ENCODE measurements around the gene KIF2A. TPM values are rescaled to one million over a fixed set of nuclear protein-coding genes. Genes with fewer than 3 reads are reported as not detected.

KIF2A gene
- total and polyA plus RNA-seq, 9 of the 15 experiments (the other 6 are each of a cell fraction or from before 2014, with no cell fraction given), result 42.6 to 126 (median 77.6) TPM

DNA sequence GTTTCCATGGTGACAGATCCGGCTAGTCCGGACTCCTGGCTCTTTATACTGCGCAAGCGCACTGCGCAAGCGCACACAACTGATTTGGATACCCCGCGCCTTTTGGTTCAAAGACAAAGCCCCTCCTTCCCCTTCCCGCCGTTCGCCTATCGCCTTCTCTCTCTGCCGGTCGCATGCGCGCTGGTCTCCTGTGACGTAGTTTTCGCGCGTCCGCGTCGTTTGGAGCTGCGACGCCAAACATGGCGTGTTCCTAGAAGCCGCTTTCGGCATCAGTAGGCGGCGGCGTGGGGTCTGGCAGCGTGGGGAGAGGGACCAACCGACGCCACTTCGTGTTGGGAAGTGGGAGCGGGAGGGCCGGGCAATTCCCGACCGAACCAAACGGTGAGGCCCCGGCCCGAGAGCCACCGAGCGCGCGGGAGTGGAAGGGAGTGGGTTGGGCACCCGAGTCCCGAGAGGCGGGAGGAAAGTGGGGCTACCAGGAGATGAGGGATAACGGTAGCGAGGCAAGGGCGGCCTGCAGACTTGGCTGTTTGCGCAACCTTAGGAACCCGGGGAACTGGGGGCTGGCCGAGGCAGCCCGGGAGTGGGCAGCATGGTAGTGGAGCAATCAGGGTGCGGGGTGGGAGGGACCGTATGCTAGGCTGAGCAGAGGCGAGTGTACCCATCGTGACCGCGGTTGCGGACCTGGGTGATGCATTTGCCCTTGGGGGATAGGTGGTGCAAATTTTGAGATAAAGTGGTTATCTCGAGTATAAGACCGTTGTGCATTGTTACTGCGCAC is 106.7 kb downstream of the KIF2A start, which contains the start of gene IPO11 (continued):
- no peak for TF ChIP-seq ASH1L (IDR thresholded peaks at IDR 0.05; ENCODE audit: borderline replicate concordance, low read depth, partially characterized antibody)
- peak; percentile 69; the same call in 1 of the 2 replicates for TF ChIP-seq POLR2H (tag; IDR thresholded peaks at IDR 0.05; ENCODE audit: low read depth)
- TF ChIP-seq, protein P1, sequence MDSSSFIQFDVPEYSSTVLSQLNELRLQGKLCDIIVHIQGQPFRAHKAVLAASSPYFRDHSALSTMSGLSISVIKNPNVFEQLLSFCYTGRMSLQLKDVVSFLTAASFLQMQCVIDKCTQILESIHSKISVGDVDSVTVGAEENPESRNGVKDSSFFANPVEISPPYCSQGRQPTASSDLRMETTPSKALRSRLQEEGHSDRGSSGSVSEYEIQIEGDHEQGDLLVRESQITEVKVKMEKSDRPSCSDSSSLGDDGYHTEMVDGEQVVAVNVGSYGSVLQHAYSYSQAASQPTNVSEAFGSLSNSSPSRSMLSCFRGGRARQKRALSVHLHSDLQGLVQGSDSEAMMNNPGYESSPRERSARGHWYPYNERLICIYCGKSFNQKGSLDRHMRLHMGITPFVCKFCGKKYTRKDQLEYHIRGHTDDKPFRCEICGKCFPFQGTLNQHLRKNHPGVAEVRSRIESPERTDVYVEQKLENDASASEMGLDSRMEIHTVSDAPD (CRISPR knock-in tag; IDR thresholded peaks at IDR 0.05), result no peak
- TF ChIP-seq, protein P2, sequence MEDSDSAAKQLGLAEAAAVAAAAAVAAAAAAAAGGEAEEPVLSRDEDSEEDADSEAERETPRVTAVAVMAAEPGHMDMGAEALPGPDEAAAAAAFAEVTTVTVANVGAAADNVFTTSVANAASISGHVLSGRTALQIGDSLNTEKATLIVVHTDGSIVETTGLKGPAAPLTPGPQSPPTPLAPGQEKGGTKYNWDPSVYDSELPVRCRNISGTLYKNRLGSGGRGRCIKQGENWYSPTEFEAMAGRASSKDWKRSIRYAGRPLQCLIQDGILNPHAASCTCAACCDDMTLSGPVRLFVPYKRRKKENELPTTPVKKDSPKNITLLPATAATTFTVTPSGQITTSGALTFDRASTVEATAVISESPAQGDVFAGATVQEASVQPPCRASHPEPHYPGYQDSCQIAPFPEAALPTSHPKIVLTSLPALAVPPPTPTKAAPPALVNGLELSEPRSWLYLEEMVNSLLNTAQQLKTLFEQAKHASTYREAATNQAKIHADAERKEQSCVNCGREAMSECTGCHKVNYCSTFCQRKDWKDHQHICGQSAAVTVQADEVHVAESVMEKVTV (CRISPR knock-in tag; IDR thresholded peaks at IDR 0.05), result no peak
- no peak for TF ChIP-seq SMARCA4 (IDR thresholded peaks at IDR 0.05)
- peak; percentile 90 for TF ChIP-seq HCFC1 (IDR thresholded peaks at IDR 0.05; ENCODE audit: low read depth, low read length)
- TF ChIP-seq, protein P3, sequence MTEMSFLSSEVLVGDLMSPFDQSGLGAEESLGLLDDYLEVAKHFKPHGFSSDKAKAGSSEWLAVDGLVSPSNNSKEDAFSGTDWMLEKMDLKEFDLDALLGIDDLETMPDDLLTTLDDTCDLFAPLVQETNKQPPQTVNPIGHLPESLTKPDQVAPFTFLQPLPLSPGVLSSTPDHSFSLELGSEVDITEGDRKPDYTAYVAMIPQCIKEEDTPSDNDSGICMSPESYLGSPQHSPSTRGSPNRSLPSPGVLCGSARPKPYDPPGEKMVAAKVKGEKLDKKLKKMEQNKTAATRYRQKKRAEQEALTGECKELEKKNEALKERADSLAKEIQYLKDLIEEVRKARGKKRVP (CRISPR knock-in tag; IDR thresholded peaks at IDR 0.05), result 0 out of 2 replicates have a peak, but pooled peaks have one; percentile 9
- TF ChIP-seq TRIM28 (IDR thresholded peaks at IDR 0.05), result no peak
- TF ChIP-seq HDAC2 (IDR thresholded peaks at IDR 0.05), result peak; percentile 89; the same call in 1 of the 2 replicates
- no peak for TF ChIP-seq STAT5A (IDR thresholded peaks at IDR 0.05; ENCODE audit: borderline replicate concordance, low read length)
- TF ChIP-seq, protein P4, sequence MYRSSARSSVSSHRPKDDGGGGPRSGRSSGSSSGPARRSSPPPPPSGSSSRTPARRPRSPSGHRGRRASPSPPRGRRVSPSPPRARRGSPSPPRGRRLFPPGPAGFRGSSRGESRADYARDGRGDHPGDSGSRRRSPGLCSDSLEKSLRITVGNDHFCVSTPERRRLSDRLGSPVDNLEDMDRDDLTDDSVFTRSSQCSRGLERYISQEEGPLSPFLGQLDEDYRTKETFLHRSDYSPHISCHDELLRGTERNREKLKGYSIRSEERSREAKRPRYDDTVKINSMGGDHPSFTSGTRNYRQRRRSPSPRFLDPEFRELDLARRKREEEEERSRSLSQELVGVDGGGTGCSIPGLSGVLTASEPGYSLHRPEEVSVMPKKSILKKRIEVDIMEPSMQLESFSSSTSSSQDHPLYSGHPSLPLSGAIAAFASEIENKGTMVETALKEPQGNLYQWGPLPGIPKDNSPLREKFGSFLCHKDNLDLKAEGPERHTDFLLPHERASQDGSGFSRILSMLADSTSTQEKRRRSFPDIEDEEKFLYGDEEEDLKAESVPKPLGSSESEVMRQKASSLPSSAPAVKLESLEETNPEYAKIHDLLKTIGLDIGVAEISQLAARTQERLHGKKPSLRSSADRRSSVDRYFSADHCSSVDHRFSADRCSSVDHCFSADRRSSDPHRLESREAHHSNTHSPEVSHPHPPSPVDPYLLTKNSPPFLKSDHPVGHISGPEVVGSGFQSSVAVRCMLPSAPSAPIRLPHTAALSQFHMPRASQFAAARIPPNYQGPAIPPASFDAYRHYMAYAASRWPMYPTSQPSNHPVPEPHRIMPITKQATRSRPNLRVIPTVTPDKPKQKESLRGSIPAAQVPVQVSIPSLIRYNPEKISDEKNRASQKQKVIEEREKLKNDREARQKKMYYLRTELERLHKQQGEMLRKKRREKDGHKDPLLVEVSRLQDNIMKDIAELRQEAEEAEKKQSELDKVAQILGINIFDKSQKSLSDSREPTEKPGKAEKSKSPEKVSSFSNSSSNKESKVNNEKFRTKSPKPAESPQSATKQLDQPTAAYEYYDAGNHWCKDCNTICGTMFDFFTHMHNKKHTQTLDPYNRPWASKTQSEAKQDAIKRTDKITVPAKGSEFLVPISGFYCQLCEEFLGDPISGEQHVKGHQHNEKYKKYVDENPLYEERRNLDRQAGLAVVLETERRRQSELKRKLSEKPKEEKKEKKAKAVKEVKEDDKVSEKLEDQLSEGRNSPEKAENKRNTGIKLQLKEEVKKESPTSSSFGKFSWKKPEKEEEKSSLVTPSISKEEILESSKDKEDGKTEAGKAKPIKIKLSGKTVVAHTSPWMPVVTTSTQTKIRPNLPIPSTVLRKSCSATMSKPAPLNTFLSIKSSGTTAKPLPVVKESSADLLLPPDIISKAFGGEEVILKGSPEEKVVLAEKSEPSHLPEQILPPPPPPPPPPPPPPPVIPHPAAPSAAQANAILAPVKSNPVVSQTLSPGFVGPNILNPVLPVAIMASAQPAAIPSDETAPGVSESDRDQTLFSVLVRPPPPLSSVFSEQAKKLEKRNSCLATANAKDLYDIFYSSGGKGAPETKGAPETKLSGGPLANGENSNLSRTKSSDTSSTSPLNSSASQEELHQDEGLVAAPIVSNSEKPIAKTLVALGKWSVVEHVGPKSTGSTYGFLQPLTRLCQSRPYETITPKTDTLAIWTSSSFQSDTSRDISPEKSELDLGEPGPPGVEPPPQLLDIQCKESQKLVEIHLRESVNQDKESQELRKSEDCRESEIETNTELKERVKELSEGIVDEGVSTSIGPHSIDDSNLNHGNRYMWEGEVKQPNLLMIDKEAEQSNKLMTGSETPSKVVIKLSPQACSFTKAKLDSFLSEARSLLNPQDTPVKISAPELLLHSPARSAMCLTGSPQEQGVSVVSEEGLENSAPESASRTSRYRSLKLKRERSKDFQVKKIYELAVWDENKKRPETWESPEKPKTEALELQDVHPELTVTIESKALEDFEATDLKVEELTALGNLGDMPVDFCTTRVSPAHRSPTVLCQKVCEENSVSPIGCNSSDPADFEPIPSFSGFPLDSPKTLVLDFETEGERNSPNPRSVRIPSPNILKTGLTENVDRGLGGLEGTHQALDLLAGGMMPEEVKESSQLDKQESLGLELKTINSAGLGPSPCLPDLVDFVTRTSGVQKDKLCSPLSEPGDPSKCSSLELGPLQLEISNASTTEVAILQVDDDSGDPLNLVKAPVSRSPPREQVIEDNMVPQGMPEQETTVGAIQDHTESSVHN (IDR thresholded peaks at IDR 0.05; ENCODE audit: borderline replicate concordance in 1 of 2, low read depth in 1 of 2), result no peak
- no peak for TF ChIP-seq MYNN (IDR thresholded peaks at IDR 0.05)
- no peak for TF ChIP-seq MYNN (CRISPR knock-in tag; IDR thresholded peaks at IDR 0.05)
- TF ChIP-seq ZNF436 (CRISPR knock-in tag; IDR thresholded peaks at IDR 0.05), result no peak
- TF ChIP-seq ZNF586 (CRISPR knock-in tag; conservative IDR thresholded peaks at IDR 0.05), result no peak
- no peak for TF ChIP-seq ILF3 (IDR thresholded peaks at IDR 0.05; ENCODE audit: borderline replicate concordance)
